Measurements from ENCODE around the gene NINL. TPM values are rescaled to one million over a fixed set of nuclear protein-coding genes. Genes with fewer than 3 reads are reported as not detected.
"Not testable (repeated sequence)": the region's sequence is repeated elsewhere in the genome, so short reads cannot be mapped to it uniquely, and the experiment has no call there.

Gene NINL
- total and polyA plus RNA-seq, 12 donors = 1.3 to 17.9 (median 3.8) TPM

GRCh38 chr20:25587536-25587935 is 2.2 kb upstream of the NINL start:
- intact Hi-C loops (cut with DNase I) = loop anchor here in 1 of 10 donors (10.0 kb wide), 1 partner anchor 53 kb away; no protein-coding TSS in a partner anchor
- DNase-seq = no peak
- H3K27me3 ChIP-seq = peaks cover 0 to 38% (median 27%) of the 10 kb centered on the region in 7 donors
- no peaks in the 10 kb centered on the region for H3K9me3 ChIP-seq
- no peak overlapping the region for H3K4me3 ChIP-seq
- WGBS, 2 donors = 82 to 87% methylated on average over 5 of the region's 5 CpGs
- H3K27ac ChIP-seq = no peak overlapping the region
- H3K4me1 ChIP-seq = peaks cover 0 to 14% (median 11%) of the 10 kb centered on the region in 9 donors
- H3K36me3 ChIP-seq = no peaks in the 10 kb centered on the region
- ATAC-seq = no peak
- TF ChIP-seq, protein P1, sequence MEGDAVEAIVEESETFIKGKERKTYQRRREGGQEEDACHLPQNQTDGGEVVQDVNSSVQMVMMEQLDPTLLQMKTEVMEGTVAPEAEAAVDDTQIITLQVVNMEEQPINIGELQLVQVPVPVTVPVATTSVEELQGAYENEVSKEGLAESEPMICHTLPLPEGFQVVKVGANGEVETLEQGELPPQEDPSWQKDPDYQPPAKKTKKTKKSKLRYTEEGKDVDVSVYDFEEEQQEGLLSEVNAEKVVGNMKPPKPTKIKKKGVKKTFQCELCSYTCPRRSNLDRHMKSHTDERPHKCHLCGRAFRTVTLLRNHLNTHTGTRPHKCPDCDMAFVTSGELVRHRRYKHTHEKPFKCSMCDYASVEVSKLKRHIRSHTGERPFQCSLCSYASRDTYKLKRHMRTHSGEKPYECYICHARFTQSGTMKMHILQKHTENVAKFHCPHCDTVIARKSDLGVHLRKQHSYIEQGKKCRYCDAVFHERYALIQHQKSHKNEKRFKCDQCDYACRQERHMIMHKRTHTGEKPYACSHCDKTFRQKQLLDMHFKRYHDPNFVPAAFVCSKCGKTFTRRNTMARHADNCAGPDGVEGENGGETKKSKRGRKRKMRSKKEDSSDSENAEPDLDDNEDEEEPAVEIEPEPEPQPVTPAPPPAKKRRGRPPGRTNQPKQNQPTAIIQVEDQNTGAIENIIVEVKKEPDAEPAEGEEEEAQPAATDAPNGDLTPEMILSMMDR (IDR thresholded peaks at IDR 0.05) = no peak

GRCh38 chr20:25586877-25587276 is 1.5 kb upstream of the NINL start:
- no peaks in the 10 kb centered on the region for H3K36me3 ChIP-seq
- no peak for ATAC-seq
- no peak for DNase-seq
- WGBS, 2 donors = 86 to 88% methylated on average over 11 of the region's 11 CpGs
- TF ChIP-seq, protein P1 (IDR thresholded peaks at IDR 0.05) = no peak
- no peak overlapping the region for H3K4me3 ChIP-seq
- peaks cover 0 to 39% (median 29%) of the 10 kb centered on the region in 7 donors for H3K27me3 ChIP-seq
- no peak overlapping the region for H3K27ac ChIP-seq
- H3K9me3 ChIP-seq = no peaks in the 10 kb centered on the region
- intact Hi-C loops (cut with DNase I) = loop anchor here in 1 of 10 donors (10.0 kb wide), 1 partner anchor 52 kb away; no protein-coding TSS in a partner anchor
- peaks cover 0 to 14% (median 11%) of the 10 kb centered on the region in 9 donors for H3K4me1 ChIP-seq

GRCh38 chr20:25583607-25584006 is 1.7 kb downstream of the NINL start:
- DNase-seq, ATAC-seq, H3K36me3 ChIP-seq, H3K9me3 ChIP-seq, H3K27ac ChIP-seq, H3K4me3 ChIP-seq: not testable (repeated sequence)
- Histone ChIP-seq H3K27me3 (peaks cover 0 to 43% (median 29%) of the 10 kb centered on the region in 7 donors), H3K4me1 (peaks cover 0 to 14% (median 11%) of the 10 kb centered on the region in 9 donors)
- WGBS, 2 donors = 90 to 94% methylated on average over 7 of the region's 7 CpGs
- intact Hi-C loops (cut with DNase I) = loop anchor here in 1 of 10 donors (10.0 kb wide), 1 partner anchor 49 kb away; no protein-coding TSS in a partner anchor

GRCh38 chr20:25580711-25581110 is 4.6 kb downstream of the NINL start:
- ATAC-seq = no peak
- Histone ChIP-seq H3K36me3 (no peaks in the 10 kb centered on the region), H3K9me3 (no peaks in the 10 kb centered on the region), H3K27ac (no peak overlapping the region), H3K4me3 (no peak overlapping the region), H3K4me1 (peaks cover 0 to 14% (median 11%) of the 10 kb centered on the region in 9 donors), H3K27me3 (peaks cover 0 to 40% (median 27%) of the 10 kb centered on the region in 7 donors)
- WGBS, 2 donors = 59 to 66% methylated on average over 4 of the region's 4 CpGs
- no peak for DNase-seq
- TF ChIP-seq, protein P1 (IDR thresholded peaks at IDR 0.05) = no peak
- intact Hi-C loops (cut with DNase I) = loop anchor here in 1 of 10 donors (10.0 kb wide), 1 partner anchor 46 kb away; no protein-coding TSS in a partner anchor

All from heart right ventricle (tissue), 16 donors.